ENCODE data around the gene SDCCAG8.

DNA sequence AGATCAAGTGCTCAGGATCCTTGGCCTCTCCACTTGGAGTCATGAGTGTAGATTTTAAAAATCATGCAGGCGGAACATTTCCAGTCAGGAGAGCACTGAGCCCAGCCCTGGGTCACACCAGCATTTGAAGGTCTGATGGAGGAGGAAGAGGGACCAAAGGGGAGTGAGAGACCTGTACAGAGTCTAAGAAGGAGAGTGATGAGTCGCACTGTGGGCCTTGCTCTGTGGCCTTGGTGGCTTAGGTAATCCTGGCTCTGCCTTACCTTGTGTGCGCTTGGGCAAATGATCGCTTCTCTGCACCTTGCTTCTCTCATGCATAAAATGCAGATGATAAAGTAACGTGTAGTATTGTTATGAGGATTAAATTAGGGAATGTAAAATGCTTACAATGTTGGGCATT, 225.3 kb downstream of the SDCCAG8 start:
- no peak for TF ChIP-seq EZH2 (IDR thresholded peaks at IDR 0.05; ENCODE audit: insufficient read depth, low read length)
- no peak for TF ChIP-seq CTCF (IDR thresholded peaks at IDR 0.05; ENCODE audit: insufficient read depth, low read depth, low read length)

Measured in astrocyte (in vitro differentiated cells and primary cell).